ELR (cell line): ENCODE results near the gene KRTAP4-8.
"Not testable (repeated sequence)": the region's sequence is repeated elsewhere in the genome, so short reads cannot be mapped to it uniquely, and the experiment has no call there.

Source experiments
- DNase-seq: peaks from one replicate; pipeline ENCODE4 v3.0.0-alpha.2; 2015; ENCODE audit warnings: low read depth

The KRTAP4-8 gene

DNA sequence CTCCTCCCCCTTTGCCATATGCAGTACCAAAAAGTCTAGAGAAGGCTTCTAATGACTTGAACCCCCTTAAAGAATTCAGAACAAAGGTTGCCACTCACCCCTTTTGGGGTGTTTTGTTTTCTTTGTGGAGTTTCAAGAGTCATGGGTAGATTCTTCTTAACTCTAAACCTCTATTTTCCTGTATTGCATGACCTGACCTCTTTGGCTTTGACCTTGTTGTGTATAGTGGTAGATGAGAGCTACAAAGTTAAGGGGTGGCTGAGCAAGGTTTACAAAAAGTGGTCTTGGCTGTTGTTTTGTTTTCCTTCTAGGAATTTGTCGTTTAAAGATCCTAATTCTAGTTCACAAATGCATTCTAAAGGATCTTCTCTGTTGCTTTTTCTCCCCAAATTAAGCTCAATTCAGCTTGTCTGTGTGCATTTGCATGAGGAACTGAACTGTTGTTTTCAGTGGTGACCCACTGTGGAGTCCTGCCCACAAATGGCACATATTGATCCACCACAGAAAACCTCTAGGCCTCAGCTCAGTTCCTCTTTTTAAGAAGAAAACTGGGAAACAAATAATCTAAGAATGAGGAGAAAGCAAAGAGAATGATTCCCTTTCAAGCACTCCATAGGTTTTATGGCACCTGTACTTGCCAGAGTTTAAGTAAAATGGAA is 10.9 kb upstream of the KRTAP4-8 start:
- not testable (repeated sequence) for DNase-seq

GRCh38 chr17:41107941-41108450 is 10.1 kb upstream of the KRTAP4-8 start:
- no peak for DNase-seq

GRCh38 chr17:41105347-41105746 is 7.4 kb upstream of the KRTAP4-8 start, which contains the start of gene KRTAP4-9:
Gene KRTAP4-9 (plus strand): TSS chr17:41105389. CDS start chr17:41105389, 0 bp downstream.
- DNase-seq = not testable (repeated sequence)

DNA sequence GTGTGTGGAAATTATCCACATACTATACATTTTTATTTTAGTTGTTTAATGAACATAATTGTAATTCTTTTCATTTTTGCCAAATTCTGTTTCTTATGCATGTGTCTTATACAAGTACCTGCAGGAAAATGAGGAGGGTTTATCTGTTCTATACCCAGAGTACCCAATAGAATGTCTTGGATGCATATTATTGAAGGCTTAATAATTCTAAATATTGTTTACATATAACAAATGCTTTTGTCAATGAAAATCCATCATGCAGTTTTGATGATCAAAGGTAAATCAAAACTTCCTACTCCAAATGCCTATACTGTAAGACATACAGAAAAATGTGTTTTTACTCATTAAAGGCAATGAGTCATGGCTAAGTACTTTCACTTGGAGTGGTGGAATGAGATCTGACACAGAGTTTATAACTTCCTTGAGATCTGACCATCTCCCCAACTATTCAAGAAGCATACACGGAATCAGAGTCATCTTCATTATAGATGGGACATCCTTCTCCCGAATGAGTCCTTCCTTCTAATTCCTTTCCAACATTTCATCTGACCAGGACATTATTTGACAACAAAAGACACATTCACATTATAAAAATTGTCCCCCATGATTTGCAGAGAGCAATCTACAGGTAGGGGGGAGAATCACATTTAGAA is 6.6 kb upstream of the KRTAP4-8 start:
- peak; percentile 85 for DNase-seq

GRCh38 chr17:41103896-41104295 is 6.0 kb upstream of the KRTAP4-8 start:
- peak; percentile 71 for DNase-seq

DNA sequence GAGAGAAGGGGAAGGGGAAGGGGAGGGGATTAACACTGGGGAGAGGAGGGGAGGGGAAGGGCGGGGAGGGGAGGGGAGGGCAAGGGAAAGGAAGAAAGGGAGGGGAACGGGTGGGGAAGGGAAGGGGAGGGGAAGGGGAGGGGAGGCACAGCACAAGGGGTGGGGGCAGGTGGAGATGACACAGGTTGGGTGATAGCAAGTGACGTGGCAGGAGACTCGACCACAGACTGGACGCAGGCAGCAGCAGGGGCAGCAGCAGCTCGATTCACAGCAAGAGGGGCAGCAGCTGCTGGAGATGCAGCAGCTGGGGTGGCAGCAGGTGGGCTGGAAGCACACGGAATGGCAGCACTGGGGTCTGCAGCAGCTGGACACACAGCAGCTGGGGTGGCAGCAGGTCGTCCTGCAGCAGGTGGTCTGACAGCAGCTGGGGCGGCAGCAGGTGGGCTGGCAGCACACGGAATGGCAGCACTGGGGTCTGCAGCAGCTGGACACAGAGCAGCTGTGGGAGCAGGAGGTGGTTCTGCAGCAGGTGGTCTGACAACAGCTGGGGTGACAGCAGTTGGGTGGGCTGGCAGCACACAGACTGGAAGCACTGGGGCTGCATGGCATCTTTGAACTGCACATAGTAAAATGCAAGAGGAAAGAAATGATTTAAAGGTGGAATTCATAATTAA is 3.8 kb upstream of the KRTAP4-8 start, which contains the start of gene KRTAP4-16:
Gene KRTAP4-16, minus strand, starts transcription at position 624 of the 674 bp plus-strand sequence. Its CDS starts 0 bp downstream, at position 624.
- peak; percentile 73 for DNase-seq

DNA sequence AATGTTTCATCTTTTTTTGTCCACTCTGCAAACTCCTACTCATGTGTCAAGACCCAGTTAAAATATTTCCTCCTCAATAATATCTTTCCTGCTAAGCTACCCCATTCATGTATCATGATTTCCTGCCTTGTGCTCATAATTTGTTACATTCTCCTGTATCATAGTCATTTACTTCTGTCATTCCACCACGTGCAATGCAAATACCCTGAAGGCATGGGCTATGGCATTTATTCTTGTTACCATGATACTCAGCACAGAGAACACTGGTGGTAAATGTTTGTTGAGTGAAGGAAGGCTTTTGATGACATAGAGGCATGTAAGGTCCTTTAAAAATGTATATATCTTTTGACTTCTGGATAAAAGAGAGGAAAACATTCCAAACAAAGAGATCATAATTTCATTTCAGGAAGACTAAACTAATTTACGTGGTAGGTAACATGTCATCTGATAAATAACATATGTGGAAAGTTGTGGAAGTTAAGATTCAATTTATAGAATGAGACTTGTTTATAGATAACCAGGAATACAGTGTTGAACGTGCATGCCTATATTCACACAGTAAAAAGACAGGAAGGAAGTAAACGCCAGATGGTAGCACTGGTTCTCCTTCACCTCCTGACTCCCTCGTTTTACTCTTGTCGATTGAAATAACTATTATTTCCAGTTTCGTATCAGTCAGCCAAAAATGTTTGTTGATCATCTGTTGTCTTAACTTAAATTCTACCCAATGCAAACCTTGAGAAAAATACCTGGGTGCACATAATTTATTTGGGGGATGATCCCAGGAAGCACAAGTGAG is 1.9 kb upstream of the KRTAP4-8 start:
- DNase-seq = peak; percentile 99

DNA sequence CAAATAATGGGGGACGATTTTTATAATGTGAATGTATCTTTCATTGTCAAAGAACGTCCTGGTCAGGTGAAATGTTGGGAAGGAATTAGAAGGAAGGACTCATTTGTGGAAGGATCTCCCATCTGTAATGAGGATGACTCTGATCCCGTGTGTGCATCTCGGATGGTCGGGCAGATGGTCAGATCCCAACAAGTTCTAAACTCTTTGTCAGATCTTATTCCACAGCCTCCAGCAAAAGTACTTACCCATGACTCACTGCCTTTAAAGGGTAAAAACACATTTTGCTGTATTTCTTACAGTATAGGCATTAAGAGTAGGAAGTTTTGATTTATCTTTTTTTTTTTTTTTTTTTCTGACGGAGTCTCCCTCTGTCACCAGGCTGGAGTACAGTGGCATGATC is 539 bp upstream of the KRTAP4-8 start:
- DNase-seq = peak; percentile 91

DNA sequence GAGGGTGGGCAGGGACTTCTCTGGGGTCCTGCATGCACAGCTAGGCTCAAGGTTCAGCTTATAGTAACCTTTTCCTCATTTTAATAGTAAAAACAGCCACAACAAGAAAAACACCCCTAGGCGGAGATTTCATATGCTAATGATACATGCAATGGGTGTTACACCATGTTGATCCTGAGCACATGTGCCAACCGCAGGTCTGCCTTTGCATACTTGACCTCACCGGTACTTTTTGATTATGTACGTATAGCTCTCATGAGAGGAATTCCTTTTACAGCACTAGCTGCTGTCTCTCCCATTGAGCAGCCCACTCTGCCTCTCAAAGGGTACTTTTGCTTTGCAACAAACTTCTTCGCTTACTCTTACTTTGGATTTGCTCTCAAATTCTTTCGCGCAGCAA is 1.9 kb downstream of the KRTAP4-8 start:
- no peak for DNase-seq

DNA sequence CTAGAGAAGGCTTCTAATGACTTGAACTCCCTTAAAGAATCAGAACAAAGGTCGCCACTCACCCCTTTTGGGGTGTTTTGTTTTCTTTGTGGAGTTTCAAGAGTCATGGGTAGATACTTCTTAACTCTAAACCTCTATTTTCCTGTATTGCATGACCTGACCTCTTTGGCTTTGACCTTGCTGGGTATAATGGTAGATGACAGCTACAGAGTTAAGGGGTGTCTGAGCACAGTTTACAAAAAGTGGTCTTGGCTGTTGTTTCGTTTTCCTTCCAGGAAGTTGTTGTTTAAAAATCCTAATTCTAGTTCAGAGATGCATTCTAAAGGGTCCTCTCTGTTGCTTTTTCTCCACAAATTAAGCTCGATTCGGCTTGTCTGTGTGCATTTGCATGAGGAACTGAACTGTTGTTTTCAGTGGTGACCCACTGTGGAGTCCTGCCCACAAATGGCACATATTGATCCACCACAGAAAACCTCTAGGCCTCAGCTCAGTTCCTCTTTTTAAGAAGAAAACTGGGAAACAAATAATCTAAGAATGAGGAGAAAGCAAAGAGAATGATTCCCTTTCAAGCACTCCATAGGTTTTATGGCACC is 9.1 kb downstream of the KRTAP4-8 start:
- not testable (repeated sequence) for DNase-seq

- DNase-seq = not testable (repeated sequence)
Observed at GRCh38 chr17:41084100-41084856, 13.7 kb downstream of the KRTAP4-8 start, which contains the start of gene KRTAP4-7. Gene KRTAP4-7 (plus strand): TSS chr17:41084150. CDS start chr17:41084207, 57 bp downstream.

GRCh38 chr17:41083427-41083826 is 14.5 kb downstream of the KRTAP4-8 start:
- DNase-seq = peak; percentile 92

DNA sequence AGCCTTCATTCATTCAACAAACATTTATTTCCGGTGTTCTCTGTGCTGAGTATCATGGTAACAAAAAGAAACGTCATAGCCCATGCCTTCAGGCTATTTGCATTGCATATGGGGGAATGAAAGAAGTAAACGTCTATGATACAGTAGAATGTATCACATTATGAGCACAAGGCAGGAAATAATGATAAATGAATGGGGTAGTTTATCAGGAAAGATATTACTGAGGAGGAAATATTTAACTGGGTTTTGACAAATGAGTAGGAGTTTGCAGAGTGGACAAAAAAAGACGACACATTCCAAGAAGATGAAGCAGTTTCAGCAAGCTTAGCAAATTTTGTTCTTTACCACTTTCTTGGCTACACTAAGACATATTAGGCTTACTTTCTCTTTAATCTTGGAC is 15.3 kb downstream of the KRTAP4-8 start:
- peak; percentile 93 for DNase-seq

- DNase-seq = no peak
Observed at GRCh38 chr17:41076788-41077187, 21.2 kb downstream of the KRTAP4-8 start.

DNA sequence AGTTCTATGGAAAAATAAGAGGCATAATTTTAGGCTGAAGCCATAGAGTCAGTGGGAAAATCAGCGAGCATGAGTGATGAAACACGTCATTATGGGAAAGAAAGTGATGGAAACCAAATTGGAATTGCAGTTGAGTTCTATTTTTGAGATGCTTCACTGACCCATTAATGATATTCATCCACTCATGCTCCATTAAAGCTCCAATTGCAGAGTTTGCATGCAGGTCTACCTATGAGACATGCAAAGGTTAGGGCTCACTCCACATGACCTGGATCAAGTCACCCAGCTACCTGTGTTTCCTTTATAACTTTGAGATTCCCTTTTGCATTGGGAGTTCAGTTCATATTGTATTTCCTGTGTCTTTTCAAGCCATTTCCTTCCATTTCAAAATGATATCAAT is 24.3 kb downstream of the KRTAP4-8 start:
- DNase-seq = no peak

DNA sequence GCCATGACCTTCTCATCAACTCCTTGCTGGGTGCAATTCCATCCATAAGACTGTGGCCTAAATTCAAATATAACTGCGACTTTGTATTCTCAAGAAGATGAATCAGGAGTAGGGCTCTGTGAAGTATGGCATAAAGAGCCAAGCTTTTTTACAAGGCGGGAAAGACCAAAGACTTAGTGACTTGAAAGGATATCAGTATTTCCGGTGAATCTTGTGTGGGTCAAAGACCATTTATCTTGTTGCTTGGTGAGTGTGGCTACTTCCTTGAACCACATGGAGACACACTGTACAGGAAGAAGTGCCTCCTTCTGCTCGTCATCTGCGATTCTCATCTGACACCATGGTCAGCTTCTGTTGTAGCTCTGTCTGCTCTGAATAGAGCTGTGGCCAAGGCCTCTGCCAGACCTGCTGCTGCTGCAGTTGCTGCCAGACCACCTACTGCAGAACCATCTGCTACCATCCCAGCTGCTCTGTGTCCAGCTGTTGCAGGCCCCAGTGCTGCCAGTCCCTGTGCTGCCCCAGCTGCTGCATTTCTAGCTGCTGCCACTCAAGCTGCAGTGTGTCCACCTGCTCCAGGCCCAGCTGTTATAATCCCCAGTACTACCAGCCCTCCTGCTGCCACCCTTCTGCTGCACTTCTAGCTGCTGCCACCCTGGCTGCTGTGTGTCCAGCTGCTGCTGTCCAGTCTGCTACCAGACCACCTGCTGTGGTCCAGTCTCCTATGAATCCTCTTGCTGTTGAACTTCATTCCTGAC is 26.2 kb downstream of the KRTAP4-8 start:
- DNase-seq = no peak

- DNase-seq = no peak
Observed at GRCh38 chr17:41069031-41069430, 28.9 kb downstream of the KRTAP4-8 start.

- DNase-seq = no peak
Observed at GRCh38 chr17:41067281-41067680, 30.7 kb downstream of the KRTAP4-8 start.

GRCh38 chr17:41065829-41066624 is 31.9 kb downstream of the KRTAP4-8 start, which contains the start of gene KRTAP2-4:
Gene KRTAP2-4 (minus strand): TSS chr17:41065879. CDS start chr17:41065845, 34 bp downstream.
- peak; percentile 97 for DNase-seq
